Peyer's patch (tissue), 4 donors: ENCODE data around the gene ZNF778. TPM values are rescaled to one million over a fixed set of nuclear protein-coding genes. Genes with fewer than 3 reads are reported as not detected.
"Not testable (repeated sequence)": the region's sequence is repeated elsewhere in the genome, so short reads cannot be mapped to it uniquely, and the experiment has no call there.

Source experiments
- DNase-seq, 3 donors: peaks; one replicate each; pipeline ENCODE4 v3.0.0-alpha.2; 2017 to 2019
- H3K27ac ChIP-seq, 4 donors: fragments of 200-600 bp; sonication (generic); one replicate each; pipeline ENCODE4 v1.5.1; 2016 to 2019
- H3K27me3 ChIP-seq, 2 donors: fragments of 200-600 bp; sonication (generic); one replicate each; pipeline ENCODE4 v1.5.1; 2019
- H3K36me3 ChIP-seq, 3 donors: fragments of 200-600 bp; sonication (generic); one replicate each; pipeline ENCODE4 v1.5.1; 2016 to 2019
- H3K4me1 ChIP-seq, 4 donors: fragments of 200-600 bp; sonication (generic); one replicate each; pipeline ENCODE4 v1.5.1; 2016 to 2019
- H3K4me3 ChIP-seq, 4 donors: fragments of 200-600 bp; sonication (generic); 1 replicate in 3 of 4; 2 replicates in 1 of 4; pipeline ENCODE4 v1.5.1; 2016 to 2019; ENCODE audit warnings: mild to moderate bottlenecking in 1 of 4
- H3K9me3 ChIP-seq, 4 donors: fragments of 200-600 bp; sonication (generic); one replicate each; pipeline ENCODE4 v1.5.1; 2016 to 2019; ENCODE audit warnings: mild to moderate bottlenecking in 1 of 4
- CTCF ChIP-seq, 6 experiments: fragments of 450-650 bp in 4 of 6; fragments of 200-600 bp in 2 of 6; sonication (generic) in 1 of 6; IDR thresholded peaks; one replicate each; pipeline ENCODE4 v1.5.1; 2017 to 2019; ENCODE audit warnings: antibody characterized with exemption in 6 of 6, mild to moderate bottlenecking in 3 of 6, moderate library complexity in 1 of 6
- POLR2A ChIP-seq, 2 donors: fragments of 450-650 bp; IDR thresholded peaks; one replicate each; pipeline ENCODE4 v1.5.1; 2017; ENCODE audit warnings: antibody characterized with exemption in 2 of 2, mild to moderate bottlenecking in 2 of 2, moderate library complexity in 2 of 2
- total RNA-seq, 4 donors: library from RNA; depleted of rRNA; stranded (reverse); fragments of >200 nt; gene quantifications; one replicate each; pipeline ENCODE4 v1.1.0, GENCODE V29; 2016

ZNF778 gene
- total RNA-seq, 4 donors from 2014 or later, result 4.1 to 16.9 (median 10.7) TPM

- H3K4me1 ChIP-seq, result peaks cover 0 to 23% (median 12%) of the 10 kb centered on the region in 4 donors
- peak in 2 of 3 donors; percentile 84 to 86 for DNase-seq
- peak overlapping the region in 3 of 4 donors; percentile 42 to 91 (median 72) for H3K27ac ChIP-seq
- TF ChIP-seq POLR2A (IDR thresholded peaks at IDR 0.05) (peak; percentile 49 to 68), CTCF (IDR thresholded peaks at IDR 0.05) (no peak)
- no peaks in the 10 kb centered on the region for H3K27me3 ChIP-seq
- H3K4me3 ChIP-seq, result peak overlapping the region; percentile 22 to 65 (median 48)
- no peaks in the 10 kb centered on the region for H3K36me3 ChIP-seq
- H3K9me3 ChIP-seq, result no peaks in the 10 kb centered on the region
Observed at GRCh38 chr16:89256651-89257254, 39.2 kb downstream of the ZNF778 start.

GRCh38 chr16:89257281-89257731 is 39.8 kb downstream of the ZNF778 start:
- peak in 1 of 3 donors; percentile 56 for DNase-seq
- Histone ChIP-seq H3K4me1 (peaks cover 0 to 23% (median 12%) of the 10 kb centered on the region in 4 donors), H3K4me3 (peak overlapping the region; percentile 22 to 65 (median 48)), H3K27ac (peak overlapping the region in 3 of 4 donors; percentile 42 to 91 (median 72)), H3K36me3 (no peaks in the 10 kb centered on the region), H3K27me3 (no peaks in the 10 kb centered on the region), H3K9me3 (no peaks in the 10 kb centered on the region)
- TF ChIP-seq CTCF (IDR thresholded peaks at IDR 0.05) (peak in 1 of 6 experiments; percentile 11), POLR2A (IDR thresholded peaks at IDR 0.05) (no peak)

GRCh38 chr16:89257757-89258465 is 40.4 kb downstream of the ZNF778 start:
- DNase-seq, result no peak
- TF ChIP-seq POLR2A (IDR thresholded peaks at IDR 0.05), result no peak
- TF ChIP-seq CTCF (IDR thresholded peaks at IDR 0.05), result peak in 1 of 6 experiments; percentile 14
- H3K4me1 ChIP-seq, result peaks cover 0 to 23% (median 12%) of the 10 kb centered on the region in 4 donors
- H3K4me3 ChIP-seq, result peak overlapping the region in 3 of 4 donors; percentile 22 to 65 (median 58)
- no peaks in the 10 kb centered on the region for H3K9me3 ChIP-seq
- H3K27ac ChIP-seq, result peak overlapping the region in 2 of 4 donors; percentile 72 to 91
- no peaks in the 10 kb centered on the region for H3K27me3 ChIP-seq
- no peaks in the 10 kb centered on the region for H3K36me3 ChIP-seq

- not testable (repeated sequence) for H3K27me3 ChIP-seq, H3K27ac ChIP-seq, DNase-seq, H3K36me3 ChIP-seq, H3K4me3 ChIP-seq, H3K9me3 ChIP-seq
- H3K4me1 ChIP-seq, result peaks cover 0 to 23% (median 12%) of the 10 kb centered on the region in 4 donors
Observed at GRCh38 chr16:89259901-89260300, 42.4 kb downstream of the ZNF778 start.

- TF ChIP-seq POLR2A (IDR thresholded peaks at IDR 0.05) (no peak), CTCF (IDR thresholded peaks at IDR 0.05) (no peak)
- H3K27ac ChIP-seq, result peak overlapping the region in 2 of 4 donors; percentile 52 to 65
- DNase-seq, result no peak
- H3K4me1 ChIP-seq, result peaks cover 0 to 13% (median 7%) of the 10 kb centered on the region in 4 donors
- no peaks in the 10 kb centered on the region for H3K27me3 ChIP-seq
- H3K9me3 ChIP-seq, result no peaks in the 10 kb centered on the region
- peak overlapping the region in 2 of 4 donors; percentile 30 to 39 for H3K4me3 ChIP-seq
- H3K36me3 ChIP-seq, result peaks cover 0 to 21% (median 0%) of the 10 kb centered on the region in 3 donors
Observed at GRCh38 chr16:89261691-89262563, 44.4 kb downstream of the ZNF778 start.
